GM12872 (cell line): ENCODE measurements around the gene CPA5.

Experiments
- TF ChIP-seq, protein P1 (sequence below): IDR thresholded peaks from 3 replicates; pipeline ENCODE4 v1.5.1; 2011; ENCODE audit warnings: low read depth, mild to moderate bottlenecking, low read length, moderate library complexity; ENCODE audit not compliant: insufficient read depth

CPA5 gene

DNA sequence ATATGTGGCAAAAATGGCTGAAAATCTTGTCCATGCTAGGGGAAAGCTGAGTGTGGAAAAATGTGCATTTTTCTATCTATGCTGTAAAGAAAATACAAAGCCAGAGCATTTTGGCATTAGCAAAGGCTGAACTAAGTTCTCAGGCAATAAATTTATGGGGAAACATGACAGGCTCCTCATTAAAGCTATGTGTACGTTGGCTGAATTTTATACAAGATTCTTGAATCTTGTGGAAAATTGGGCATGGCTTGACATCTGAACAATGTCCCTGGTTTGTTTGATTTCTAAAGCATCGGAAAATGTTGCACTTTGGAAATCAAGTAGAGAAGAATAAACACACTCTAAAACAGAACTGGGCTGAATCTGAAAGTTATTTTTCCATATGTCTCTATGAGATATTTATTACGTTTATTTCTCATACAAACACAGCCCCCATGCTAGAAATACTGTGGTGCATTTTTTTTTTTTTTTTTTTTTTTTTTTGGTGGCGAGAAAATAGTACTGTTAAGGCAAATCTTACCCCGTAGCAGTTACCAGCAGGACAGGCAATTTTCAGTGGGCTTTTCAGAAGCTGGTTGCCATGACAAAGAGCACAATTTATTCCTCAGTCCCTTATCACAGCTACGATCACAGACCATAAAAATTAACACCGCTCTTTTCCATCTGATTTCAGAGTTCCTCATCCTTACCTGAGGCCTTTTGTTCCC lies 52.6 kb downstream of the CPA5 start:
- TF ChIP-seq, protein P1, sequence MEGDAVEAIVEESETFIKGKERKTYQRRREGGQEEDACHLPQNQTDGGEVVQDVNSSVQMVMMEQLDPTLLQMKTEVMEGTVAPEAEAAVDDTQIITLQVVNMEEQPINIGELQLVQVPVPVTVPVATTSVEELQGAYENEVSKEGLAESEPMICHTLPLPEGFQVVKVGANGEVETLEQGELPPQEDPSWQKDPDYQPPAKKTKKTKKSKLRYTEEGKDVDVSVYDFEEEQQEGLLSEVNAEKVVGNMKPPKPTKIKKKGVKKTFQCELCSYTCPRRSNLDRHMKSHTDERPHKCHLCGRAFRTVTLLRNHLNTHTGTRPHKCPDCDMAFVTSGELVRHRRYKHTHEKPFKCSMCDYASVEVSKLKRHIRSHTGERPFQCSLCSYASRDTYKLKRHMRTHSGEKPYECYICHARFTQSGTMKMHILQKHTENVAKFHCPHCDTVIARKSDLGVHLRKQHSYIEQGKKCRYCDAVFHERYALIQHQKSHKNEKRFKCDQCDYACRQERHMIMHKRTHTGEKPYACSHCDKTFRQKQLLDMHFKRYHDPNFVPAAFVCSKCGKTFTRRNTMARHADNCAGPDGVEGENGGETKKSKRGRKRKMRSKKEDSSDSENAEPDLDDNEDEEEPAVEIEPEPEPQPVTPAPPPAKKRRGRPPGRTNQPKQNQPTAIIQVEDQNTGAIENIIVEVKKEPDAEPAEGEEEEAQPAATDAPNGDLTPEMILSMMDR: no peak

DNA sequence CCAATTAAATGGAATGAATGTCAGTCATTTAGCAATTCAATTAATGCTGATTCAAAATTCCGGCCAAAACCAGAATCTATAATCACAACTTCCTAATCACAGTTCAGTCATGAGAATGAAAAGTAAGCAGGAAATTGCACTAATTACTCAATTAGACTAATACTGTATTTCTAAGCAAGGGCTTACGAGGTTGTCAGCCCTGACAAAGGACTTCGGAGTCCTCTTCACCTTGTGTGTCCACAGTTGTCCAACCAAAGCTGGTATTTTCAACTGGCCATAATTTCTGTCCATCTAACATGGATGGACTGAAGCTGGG lies 53.1 kb downstream of the CPA5 start:
- TF ChIP-seq, protein P1: no peak

DNA sequence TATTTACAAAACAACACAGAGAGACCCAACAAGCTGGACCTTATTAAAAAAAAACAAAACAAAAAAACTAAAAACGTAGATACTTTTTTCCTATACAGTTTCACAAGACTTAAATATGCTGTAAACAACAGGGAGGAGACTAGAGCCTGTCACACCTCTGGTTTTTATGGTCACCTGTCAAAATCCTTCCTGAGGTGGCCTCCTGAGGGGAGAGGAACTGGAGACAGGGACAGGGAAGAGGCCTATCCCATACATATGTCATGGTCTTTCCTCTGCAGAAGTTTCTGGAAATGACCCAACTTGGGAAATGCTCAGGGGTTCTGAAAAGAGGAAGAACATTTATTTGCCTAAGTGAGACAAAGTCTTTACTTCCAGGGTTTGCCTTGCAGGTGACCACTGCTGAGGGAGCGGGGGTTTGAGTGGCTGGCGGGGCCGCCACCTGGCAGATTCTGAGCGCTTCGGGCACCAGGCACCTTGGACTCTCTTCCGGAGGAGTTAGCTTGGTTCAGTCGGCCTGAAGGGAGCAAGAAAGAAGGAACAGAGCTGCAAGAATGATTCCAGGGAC lies 54.0 kb downstream of the CPA5 start:
- TF ChIP-seq, protein P1: no peak

DNA sequence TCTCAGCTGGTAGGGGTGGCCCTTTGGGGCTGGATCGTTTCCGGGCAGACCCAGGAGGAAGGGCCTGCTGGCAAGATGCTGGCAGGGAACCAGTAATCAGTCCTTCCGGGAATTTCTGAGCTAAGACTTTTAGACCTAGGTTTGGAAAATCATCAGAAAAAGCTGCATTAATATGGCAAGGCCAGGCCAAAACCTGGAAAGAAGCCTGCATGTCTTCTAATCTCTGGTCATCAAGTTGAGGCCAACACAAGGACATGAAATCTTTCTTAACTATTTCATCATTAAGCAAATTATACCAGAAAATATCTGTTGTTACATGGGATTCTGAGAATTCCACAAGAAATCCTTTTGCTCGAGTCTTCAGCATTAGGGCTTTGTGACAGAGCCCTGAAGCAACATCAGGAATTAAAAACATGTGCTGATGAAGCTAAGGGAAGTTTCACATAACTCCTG lies 55.5 kb downstream of the CPA5 start:
- TF ChIP-seq, protein P1: no peak

DNA sequence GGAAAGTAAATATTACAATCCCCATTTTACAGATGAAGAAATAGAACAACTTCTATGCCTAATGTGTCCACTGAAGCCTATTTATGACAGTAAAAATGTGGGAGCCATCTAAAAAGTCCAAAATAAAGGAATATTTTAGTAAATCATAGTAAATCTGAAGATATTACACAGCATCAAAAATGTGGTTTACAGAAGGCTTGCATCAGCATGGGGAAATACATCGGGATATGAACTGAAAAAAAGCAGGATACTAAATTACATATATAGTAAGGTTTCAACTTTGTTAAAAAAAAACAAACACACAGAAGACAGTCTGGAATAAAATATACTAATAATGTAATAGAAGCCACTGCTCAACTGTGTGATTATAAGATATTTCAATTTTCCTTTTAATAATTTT lies 56.5 kb downstream of the CPA5 start:
- TF ChIP-seq, protein P1: no peak

DNA sequence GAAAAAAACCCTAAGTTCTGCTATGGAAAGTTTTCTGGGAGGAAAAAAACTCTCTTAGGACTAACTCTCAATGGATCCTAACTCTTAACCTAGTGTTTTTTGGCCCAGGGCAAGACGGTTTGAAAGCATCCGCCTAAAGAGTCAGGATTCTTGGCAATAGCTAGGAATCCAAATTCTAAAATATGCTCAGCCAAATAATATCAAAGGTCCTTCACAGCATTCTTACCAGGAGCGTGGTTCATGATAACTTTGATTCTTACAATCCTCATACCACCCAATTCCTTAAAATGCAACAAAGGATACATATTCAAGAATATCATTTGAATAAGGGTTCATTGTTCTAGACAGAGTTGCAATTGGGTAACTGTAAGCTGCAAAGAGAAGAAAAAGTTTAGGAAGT lies 57.0 kb downstream of the CPA5 start:
- TF ChIP-seq, protein P1: no peak

DNA sequence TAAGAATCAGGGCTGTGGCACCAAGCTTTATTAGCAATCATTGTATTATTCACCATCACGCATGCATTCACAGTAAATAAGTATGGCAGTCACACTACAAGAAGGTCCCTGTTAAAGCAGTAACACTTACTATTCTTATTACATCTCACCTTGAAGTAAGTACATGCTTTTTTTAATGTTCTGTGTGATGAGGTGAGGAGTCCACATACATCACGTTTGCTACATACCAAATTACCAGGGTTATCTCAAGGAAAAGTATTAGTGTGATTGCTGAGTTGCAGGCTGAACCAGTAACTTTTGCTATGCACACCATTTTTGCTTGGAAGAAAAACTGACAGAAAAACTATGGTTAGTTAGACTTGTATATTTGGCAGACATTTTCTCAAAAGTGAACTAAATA lies 60.4 kb downstream of the CPA5 start:
- TF ChIP-seq, protein P1: no peak
